Sigmoid colon (tissue), 7 donors: ENCODE results near the gene BRME1. TPM values are rescaled to one million over a fixed set of nuclear protein-coding genes. Genes with fewer than 3 reads are reported as not detected.
A peak's percentile ranks its signal among the peaks of the same experiment; 100 is the strongest.
"Not testable (repeated sequence)": the region's sequence is repeated elsewhere in the genome, so short reads cannot be mapped to it uniquely, and the experiment has no call there.

ENCODE experiments used
- DNase-seq: peaks from one replicate; pipeline ENCODE4 v3.0.0-alpha.2; 2019
- H3K27ac ChIP-seq, 4 donors: fragments of 200-600 bp; sonication (generic); one replicate each; pipeline ENCODE4 v1.5.1; 2016 to 2019; ENCODE audit warnings: mild to moderate bottlenecking in 1 of 4
- H3K27me3 ChIP-seq, 3 donors: fragments of 200-600 bp; sonication (generic); one replicate each; pipeline ENCODE4 v1.5.1; 2019; ENCODE audit warnings: mild to moderate bottlenecking in 1 of 3
- H3K36me3 ChIP-seq, 4 donors: fragments of 200-600 bp; sonication (generic); one replicate each; pipeline ENCODE4 v1.5.1; 2016 to 2019
- H3K4me1 ChIP-seq, 4 donors: fragments of 200-600 bp; sonication (generic); one replicate each; pipeline ENCODE4 v1.5.1; 2017 to 2019
- H3K4me3 ChIP-seq, 4 donors: fragments of 200-600 bp; sonication (generic); one replicate each; pipeline ENCODE4 v1.5.1; 2017 to 2019; ENCODE audit warnings: mild to moderate bottlenecking in 2 of 4, moderate library complexity in 1 of 4
- H3K9me3 ChIP-seq, 4 donors: fragments of 200-600 bp in 3 of 4; sonication (generic) in 3 of 4; one replicate each; pipeline versions ENCODE4 v1.5.1 to v1.6.1; 2013 to 2019
- EP300 ChIP-seq, 4 donors: sonication (generic); formaldehyde crosslinking; IDR thresholded peaks; one replicate each; pipeline ENCODE4 v1.6.1; 2017; ENCODE audit warnings: antibody characterized with exemption in 4 of 4
- POLR2A ChIP-seq, 2 donors: fragments of 450-650 bp; IDR thresholded peaks; one replicate each; pipeline ENCODE4 v1.6.1; 2016; ENCODE audit warnings: antibody characterized with exemption in 2 of 2, mild to moderate bottlenecking in 2 of 2, moderate library complexity in 2 of 2
- POLR2AphosphoS5 ChIP-seq, 4 donors: sonication (generic); formaldehyde crosslinking; IDR thresholded peaks; one replicate each; pipeline ENCODE4 v1.6.1; 2017; ENCODE audit warnings: antibody characterized with exemption in 4 of 4
- WGBS, 2 donors: extraction: QIAGEN DNeasy Blood & Tissue Kit; methylation state at CpG; one replicate each; pipeline ENCODE4 v1.1.7; 2013; 5-methylcytosine and 5-hydroxymethylcytosine counted together
- intact Hi-C: fragments of 100-400 bp; cut with DNase I; formaldehyde crosslinking; loops from one replicate; pipeline ENCODE4 v1.15.1; 2023
- polyA plus RNA-seq, 3 donors: library from polyadenylated mRNA; stranded (reverse); fragments of 200-250 nt; gene quantifications; one replicate each; pipeline ENCODE4 v1.2.3, GENCODE V29; 2013
- total RNA-seq, 4 donors: library from RNA; depleted of rRNA; stranded (reverse); fragments of >200 nt; gene quantifications; one replicate each; pipeline ENCODE4 v1.1.0, GENCODE V29; 2016
- TF ChIP-seq, protein P1 (sequence below), 4 experiments: fragments of 450-650 bp in 3 of 4; fragments of 200-600 bp in 1 of 4; IDR thresholded peaks; one replicate each; pipeline ENCODE4 v1.5.1; 2016 to 2019; ENCODE audit warnings: antibody characterized with exemption in 4 of 4, mild to moderate bottlenecking in 3 of 4, moderate library complexity in 2 of 4
- donor health status: healthy with polysubstance abuse.
- donor health status: Bipolar disorder and iron deficiency.
- donor health status: healthy.

Gene BRME1
- total and polyA plus RNA-seq, 7 donors = 0.99 to 9.0 (median 1.8) TPM

DNA sequence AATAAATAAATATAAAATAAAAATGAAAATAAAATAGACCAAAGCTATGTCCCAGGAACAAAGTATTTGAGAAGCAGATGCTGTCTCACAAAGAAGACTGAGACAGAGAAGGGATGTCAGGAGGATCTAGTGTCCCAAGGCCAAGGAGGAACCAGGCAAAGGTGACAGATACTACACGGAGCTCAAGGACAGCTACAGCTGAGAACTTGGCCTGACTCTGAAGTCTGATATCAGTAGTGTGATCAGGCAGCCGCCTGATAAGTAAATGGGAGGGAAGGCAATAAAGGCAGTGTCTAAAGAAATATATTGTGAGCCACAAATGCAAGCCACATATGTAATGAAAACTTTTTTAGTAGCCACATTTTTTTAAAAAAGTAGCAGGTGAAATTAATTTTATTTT lies 49.4 kb downstream of the BRME1 start:
- intact Hi-C loops = no loop called here
- H3K27me3 ChIP-seq = no peaks in the 10 kb centered on the region
- WGBS, 2 donors = 42 to 59% methylated on average over 2 of the region's 2 CpGs
- H3K4me3 ChIP-seq = no peak overlapping the region
- TF ChIP-seq EP300 (IDR thresholded peaks at IDR 0.05) = no peak
- TF ChIP-seq POLR2AphosphoS5 (IDR thresholded peaks at IDR 0.05) = no peak
- TF ChIP-seq POLR2A (IDR thresholded peaks at IDR 0.05) = no peak
- DNase-seq = no peak
- H3K4me1 ChIP-seq = peaks cover 0 to 27% (median 20%) of the 10 kb centered on the region in 4 donors
- no peak overlapping the region for H3K27ac ChIP-seq
- H3K36me3 ChIP-seq = no peaks in the 10 kb centered on the region
- H3K9me3 ChIP-seq = no peaks in the 10 kb centered on the region

GRCh38 chr19:13852171-13852707 lies 53.7 kb downstream of the BRME1 start:
- DNase-seq, H3K9me3 ChIP-seq, H3K36me3 ChIP-seq, H3K4me3 ChIP-seq, intact Hi-C loops, H3K27me3 ChIP-seq: not testable (repeated sequence)
- Histone ChIP-seq H3K4me1 (peaks cover 0 to 60% (median 47%) of the 10 kb centered on the region in 4 donors), H3K27ac (peak overlapping the region; percentile 96 to 100 (median 99))
- WGBS, 2 donors = 78 to 88% methylated on average over 12 of the region's 12 CpGs

DNA sequence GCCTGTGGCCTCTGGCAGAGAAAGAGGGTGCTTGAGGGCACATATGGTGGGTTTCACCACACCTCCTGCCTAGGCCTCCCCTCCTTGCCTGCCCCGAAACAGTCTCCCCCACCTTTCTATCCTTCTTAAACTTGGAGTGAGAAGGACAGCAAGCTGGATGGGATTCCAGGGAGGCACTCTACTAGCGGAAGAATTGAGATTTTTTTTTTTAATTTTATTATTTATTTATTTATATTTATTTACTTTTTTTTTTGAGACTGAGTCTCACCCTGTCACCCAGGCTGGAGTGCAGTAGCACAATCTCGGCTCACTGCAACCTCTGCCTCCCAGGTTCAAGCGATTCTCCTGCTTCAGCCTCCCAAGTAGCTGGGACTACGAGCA lies 54.2 kb downstream of the BRME1 start:
- DNase-seq, H3K36me3 ChIP-seq, H3K27me3 ChIP-seq, H3K9me3 ChIP-seq: not testable (repeated sequence)
- Histone ChIP-seq H3K27ac (peak overlapping the region; percentile 96 to 100 (median 99)), H3K4me1 (peaks cover 0 to 65% (median 52%) of the 10 kb centered on the region in 4 donors), H3K4me3 (peak overlapping the region in 2 of 4 donors; percentile 35 to 41)
- whole genome bisulfite sequencing, 2 donors = 73 to 82% methylated on average over 5 of the region's 5 CpGs
- intact Hi-C loops = loop anchor here (2.0 kb wide), 1 partner anchor 57 kb away; the partner anchor contains the start of gene ZSWIM4

DNA sequence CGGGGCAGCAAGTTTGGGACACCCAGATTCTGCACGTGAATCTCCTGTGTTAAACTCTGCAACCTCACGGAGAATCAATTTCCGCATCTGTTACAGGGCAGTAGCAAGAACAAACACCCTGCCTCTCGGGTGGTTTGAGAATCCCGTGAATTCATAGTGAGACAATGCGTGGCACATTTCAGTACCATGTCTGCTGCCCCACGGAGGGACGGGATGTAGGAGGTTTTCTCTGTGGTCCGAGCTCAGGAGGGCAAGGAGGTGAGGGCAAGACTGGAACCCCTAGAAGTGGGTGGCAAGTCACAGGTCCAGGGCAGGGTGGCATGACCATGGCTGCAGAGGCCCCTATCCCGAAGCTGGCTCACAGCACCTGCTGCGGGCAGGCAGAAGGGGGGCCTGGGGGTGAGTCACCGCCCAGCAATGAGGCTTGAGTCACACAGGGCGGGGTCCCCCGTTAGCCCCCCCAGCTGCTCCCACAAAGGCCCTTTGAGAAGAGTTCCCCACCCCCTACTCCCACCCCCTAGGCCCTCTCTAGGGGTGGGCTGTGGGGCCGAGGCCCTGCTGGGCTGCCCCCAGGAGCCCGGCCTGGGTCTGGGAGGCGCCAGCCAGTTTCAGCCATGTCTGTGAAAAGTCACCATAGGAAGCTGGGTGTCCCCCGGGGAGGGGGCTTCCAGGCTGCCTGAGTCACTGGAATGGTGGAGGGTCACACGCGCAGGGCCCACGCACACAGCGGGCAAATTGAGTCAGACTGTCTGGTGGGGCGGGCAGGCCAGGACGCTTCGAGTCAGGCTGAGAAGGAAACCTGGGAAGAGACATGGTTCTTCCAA lies 54.8 kb downstream of the BRME1 start:
- H3K4me1 ChIP-seq = peaks cover 0 to 71% (median 58%) of the 10 kb centered on the region in 4 donors
- TF ChIP-seq POLR2A (IDR thresholded peaks at IDR 0.05) (no peak), EP300 (IDR thresholded peaks at IDR 0.05) (peak in 3 of 4 donors; percentile 12 to 84 (median 76)), POLR2AphosphoS5 (IDR thresholded peaks at IDR 0.05) (peak; percentile 84 to 89 (median 88))
- TF ChIP-seq, protein P1, sequence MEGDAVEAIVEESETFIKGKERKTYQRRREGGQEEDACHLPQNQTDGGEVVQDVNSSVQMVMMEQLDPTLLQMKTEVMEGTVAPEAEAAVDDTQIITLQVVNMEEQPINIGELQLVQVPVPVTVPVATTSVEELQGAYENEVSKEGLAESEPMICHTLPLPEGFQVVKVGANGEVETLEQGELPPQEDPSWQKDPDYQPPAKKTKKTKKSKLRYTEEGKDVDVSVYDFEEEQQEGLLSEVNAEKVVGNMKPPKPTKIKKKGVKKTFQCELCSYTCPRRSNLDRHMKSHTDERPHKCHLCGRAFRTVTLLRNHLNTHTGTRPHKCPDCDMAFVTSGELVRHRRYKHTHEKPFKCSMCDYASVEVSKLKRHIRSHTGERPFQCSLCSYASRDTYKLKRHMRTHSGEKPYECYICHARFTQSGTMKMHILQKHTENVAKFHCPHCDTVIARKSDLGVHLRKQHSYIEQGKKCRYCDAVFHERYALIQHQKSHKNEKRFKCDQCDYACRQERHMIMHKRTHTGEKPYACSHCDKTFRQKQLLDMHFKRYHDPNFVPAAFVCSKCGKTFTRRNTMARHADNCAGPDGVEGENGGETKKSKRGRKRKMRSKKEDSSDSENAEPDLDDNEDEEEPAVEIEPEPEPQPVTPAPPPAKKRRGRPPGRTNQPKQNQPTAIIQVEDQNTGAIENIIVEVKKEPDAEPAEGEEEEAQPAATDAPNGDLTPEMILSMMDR (IDR thresholded peaks at IDR 0.05) = no peak
- peak overlapping the region; percentile 96 to 100 (median 99) for H3K27ac ChIP-seq
- peak overlapping the region in 3 of 4 donors; percentile 35 to 46 (median 41) for H3K4me3 ChIP-seq
- intact Hi-C loops = loop anchor here (2.0 kb wide), 1 partner anchor 56 kb away; the partner anchor contains the start of gene ZSWIM4
- no peaks in the 10 kb centered on the region for H3K9me3 ChIP-seq
- H3K36me3 ChIP-seq = no peaks in the 10 kb centered on the region
- 28 to 47% methylated on average over 26 of the region's 26 CpGs for WGBS, 2 donors
- no peaks in the 10 kb centered on the region for H3K27me3 ChIP-seq
- peak; percentile 97 for DNase-seq

DNA sequence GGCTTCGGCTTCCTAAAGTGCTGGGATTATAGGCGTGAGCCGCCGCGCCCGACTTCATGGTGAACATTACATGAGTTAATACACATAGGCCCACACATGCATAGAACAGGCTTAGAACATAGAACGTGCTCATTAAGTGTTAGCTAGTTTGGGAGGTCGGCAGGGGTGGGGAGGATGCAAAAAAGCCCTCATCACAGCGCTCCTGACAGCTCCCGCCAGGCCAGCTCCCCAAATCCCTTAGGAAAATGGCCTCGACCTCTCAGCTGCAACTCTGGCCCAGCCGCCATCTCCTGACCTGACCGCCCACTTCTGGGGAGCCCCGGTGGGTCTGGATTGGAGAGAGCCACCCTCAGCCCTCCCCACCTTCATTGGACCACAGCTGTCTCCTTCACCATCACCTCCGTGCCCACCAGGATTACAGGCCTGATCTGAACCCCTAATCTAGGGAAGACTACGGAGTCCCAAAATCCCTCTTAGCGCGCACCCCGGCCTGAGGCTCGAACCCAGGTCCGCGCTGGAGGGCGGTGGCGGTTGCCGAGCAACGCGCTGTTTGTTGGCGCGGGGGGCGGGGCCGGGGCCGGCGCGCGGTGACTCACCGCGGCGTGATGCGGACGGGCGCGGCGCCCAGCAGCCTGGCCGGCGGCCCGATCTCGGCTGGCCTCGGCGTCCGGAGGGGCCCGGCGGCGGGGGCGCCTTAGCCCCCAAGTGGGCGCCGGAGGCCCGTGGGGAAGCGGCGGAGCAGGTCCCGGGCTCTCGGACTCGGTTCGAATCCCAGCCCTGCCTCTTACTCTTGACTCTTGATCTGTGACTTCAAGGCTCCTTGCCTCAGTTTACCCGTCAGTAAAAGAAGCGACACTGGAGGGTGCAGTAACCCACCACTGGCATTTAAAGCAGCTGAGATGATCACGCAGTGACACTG lies 55.7 kb downstream of the BRME1 start:
- H3K4me3 ChIP-seq = peak overlapping the region in 3 of 4 donors; percentile 35 to 46 (median 41)
- H3K9me3 ChIP-seq = no peaks in the 10 kb centered on the region
- 12 to 20% methylated on average over 66 of the region's 66 CpGs for WGBS, 2 donors
- intact Hi-C loops = loop anchor here (2.0 to 10.0 kb wide), 4 partner anchors 55 to 1058 kb away; partner anchors contain the start of genes JUNB and ZSWIM4
- peak; percentile 93 for DNase-seq
- no peaks in the 10 kb centered on the region for H3K27me3 ChIP-seq
- H3K4me1 ChIP-seq = peaks cover 0 to 76% (median 61%) of the 10 kb centered on the region in 4 donors
- peak overlapping the region; percentile 96 to 100 (median 99) for H3K27ac ChIP-seq
- TF ChIP-seq POLR2A (IDR thresholded peaks at IDR 0.05) = peak in 1 of 2 donors; percentile 14
- TF ChIP-seq, protein P1 (IDR thresholded peaks at IDR 0.05) = no peak
- peak in 3 of 4 donors; percentile 30 to 63 (median 54) for TF ChIP-seq POLR2AphosphoS5 (IDR thresholded peaks at IDR 0.05)
- peak in 2 of 4 donors; percentile 27 to 32 for TF ChIP-seq EP300 (IDR thresholded peaks at IDR 0.05)
- no peaks in the 10 kb centered on the region for H3K36me3 ChIP-seq
